ENCODE data around the gene C20orf96.

Gene C20orf96

DNA sequence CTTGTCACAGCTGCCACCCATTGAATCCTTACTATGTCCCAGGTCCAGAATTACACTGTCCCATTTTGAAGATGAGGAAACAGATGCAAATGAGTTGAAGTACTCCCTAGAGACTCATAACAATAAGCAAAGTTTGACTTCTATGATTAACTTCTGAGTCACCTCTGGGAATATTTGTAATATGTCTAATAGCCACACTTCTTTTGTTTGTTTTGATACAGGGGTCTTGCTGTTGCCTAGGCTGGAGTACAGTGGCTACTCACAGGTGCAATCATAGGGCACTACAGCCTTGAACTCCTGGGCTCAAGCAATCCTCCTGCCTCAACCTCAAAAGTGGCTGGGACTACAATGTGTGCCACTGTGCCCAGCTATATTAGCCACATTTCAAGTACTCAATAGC is 23.4 kb upstream of the C20orf96 start:
- intact Hi-C loops (cut with DNase I) = no loop called here
- DNase-seq = no peak

DNA sequence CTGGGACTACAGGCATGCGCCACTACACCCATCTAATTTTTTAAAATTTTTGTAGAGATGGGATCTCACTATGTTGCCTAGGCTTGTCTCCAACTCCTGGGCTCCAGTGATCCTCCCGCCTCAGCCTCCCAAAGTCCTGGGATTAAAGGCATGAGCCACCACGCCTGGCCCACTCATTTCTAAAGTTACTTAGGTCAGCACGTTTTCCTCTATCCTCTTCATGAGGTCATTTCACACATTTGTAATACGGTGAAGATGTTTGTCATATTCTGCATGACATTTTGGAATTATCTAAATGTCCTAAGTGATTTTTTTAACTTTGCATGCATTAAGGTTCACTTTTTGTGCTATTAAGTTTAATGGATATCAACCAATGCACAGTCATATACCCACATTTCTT is 22.9 kb upstream of the C20orf96 start:
- DNase-seq = no peak
- intact Hi-C loops (cut with DNase I) = no loop called here

- DNase-seq = no peak
- intact Hi-C loops (cut with DNase I) = no loop called here
Measured at GRCh38 chr20:312866-313265, 22.3 kb upstream of the C20orf96 start.

- intact Hi-C loops (cut with DNase I) = no loop called here
Measured at GRCh38 chr20:312067-312466, 21.5 kb upstream of the C20orf96 start.

GRCh38 chr20:311609-312008 is 21.1 kb upstream of the C20orf96 start:
- intact Hi-C loops (cut with DNase I) = no loop called here
- no peak for DNase-seq

More at GRCh38 chr20:312067-312466, 21.5 kb upstream of the C20orf96 start:
- DNase-seq = no peak

DNA sequence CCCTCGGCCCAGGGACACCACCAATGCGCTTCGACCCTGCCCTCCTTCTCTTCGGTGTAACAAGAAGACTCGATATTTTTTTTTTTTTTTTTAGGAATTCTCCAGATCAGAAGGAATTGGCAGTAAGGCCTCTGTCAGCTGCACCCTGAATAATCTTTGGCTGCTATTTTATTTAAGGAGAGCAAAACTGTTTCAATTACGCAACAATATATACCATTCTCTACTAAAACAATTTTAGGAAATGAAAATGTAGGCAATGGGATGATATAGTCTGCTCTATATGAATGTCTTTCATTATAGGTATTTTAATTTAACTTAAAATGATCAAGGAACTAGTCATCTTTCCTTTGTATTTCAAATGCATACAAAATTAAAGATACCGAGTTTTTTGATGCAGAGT is 20.1 kb upstream of the C20orf96 start:
- no peak for DNase-seq
- intact Hi-C loops (cut with DNase I) = no loop called here

- DNase-seq = peak; percentile 99 to 100 (median 100)
Measured at GRCh38 chr20:309841-310644, 19.5 kb upstream of the C20orf96 start.

GRCh38 chr20:309306-309840 is 18.8 kb upstream of the C20orf96 start:
- intact Hi-C loops (cut with DNase I) = no loop called here
- peak in 9 of 42 donors; percentile 18 to 62 (median 43) for DNase-seq

More at GRCh38 chr20:309841-310644, 19.5 kb upstream of the C20orf96 start:
- intact Hi-C loops (cut with DNase I) = no loop called here

DNA sequence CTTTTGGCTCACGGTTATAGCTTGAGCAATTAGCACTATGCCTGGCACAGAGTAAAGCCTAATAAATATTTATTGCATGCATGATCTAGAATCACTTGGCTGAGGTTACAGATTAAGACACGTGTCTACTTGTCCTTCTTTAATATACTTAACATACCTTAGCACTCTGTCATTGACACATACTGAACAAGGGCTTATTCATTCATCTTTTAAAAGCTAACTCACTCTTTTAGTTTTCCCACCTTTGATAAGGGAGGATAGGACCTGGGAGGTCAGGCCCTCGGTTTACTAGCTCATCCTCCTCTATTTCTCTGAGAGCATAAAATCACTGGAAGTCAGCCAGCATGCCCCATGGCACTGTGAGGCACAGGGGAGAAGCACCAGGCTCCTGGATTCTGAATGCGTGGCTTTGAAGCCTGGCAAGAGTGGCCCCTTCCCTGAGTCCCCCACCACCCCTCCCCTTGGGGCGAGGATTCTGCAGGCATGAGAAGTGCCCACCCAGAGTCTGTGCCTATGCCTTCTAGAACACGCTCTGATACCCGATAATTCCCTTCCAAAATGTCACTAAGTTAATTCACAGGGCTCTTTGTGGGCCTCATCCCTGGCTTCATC is 18.0 kb upstream of the C20orf96 start:
- intact Hi-C loops (cut with DNase I) = no loop called here
- DNase-seq = no peak

- DNase-seq = no peak
- intact Hi-C loops (cut with DNase I) = no loop called here
Measured at GRCh38 chr20:305745-306144, 15.2 kb upstream of the C20orf96 start.

- intact Hi-C loops (cut with DNase I) = no loop called here
- no peak for DNase-seq
Measured at GRCh38 chr20:301886-302848, 11.6 kb upstream of the C20orf96 start.

DNA sequence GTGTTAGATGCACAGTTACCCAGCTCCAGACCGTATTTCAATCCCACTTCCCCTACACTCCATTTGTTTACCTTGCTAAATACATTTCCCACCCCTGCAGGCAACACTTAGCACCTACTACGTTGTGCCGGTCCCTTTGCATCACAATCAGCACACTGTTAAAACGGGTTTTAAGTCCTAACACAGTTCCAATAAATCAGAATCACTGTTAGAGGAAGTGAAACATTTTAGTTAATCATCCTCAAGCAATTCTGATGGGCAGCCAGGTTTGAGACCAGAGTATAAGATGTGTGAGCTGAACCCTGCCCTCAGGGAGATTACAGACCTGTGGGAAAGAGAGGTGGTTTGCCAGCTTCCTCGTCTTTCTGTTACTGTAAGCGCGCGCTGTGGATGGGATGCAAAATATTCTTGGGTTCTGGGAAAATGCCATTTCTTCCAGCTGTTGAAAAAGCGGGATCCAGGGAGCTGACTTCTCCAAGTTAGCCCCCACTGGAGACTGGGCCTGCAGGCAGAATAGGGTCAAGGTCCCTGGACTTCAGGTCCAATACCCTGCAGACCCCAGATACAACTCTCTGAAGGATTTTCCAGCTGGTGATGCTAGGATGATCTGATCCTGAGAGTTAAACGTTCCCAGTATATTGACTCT is 9.9 kb upstream of the C20orf96 start:
- intact Hi-C loops (cut with DNase I) = no loop called here
- no peak for DNase-seq

- intact Hi-C loops (cut with DNase I) = no loop called here
Measured at GRCh38 chr20:298776-299391, 8.3 kb upstream of the C20orf96 start.

DNA sequence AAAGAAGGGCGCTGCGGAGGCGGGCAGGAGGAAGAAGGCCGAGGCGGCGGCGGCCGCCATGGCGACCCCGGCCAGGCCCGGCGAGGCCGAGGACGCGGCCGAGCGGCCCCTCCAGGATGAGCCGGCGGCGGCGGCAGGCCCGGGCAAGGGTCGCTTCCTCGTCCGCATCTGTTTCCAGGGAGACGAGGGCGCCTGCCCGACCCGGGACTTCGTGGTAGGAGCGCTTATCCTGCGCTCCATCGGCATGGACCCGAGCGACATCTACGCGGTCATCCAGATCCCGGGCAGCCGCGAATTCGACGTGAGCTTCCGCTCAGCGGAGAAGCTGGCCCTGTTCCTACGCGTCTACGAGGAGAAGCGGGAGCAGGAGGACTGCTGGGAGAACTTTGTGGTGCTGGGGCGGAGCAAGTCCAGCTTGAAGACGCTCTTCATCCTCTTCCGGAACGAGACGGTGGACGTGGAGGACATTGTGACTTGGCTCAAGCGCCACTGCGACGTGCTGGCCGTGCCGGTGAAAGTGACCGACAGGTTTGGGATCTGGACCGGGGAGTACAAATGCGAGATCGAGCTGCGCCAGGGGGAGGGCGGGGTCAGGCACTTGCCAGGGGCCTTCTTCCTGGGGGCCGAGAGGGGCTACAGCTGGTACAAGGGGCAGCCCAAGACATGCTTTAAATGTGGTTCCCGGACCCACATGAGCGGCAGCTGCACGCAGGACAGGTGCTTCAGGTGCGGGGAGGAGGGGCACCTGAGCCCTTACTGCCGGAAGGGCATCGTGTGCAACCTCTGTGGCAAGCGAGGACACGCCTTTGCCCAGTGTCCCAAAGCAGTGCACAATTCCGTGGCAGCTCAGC is 7.6 kb upstream of the C20orf96 start:
- intact Hi-C loops (cut with DNase I) = no loop called here
- peak; percentile 13 to 75 (median 50) for DNase-seq

More at GRCh38 chr20:298776-299391, 8.3 kb upstream of the C20orf96 start:
- DNase-seq = no peak

DNA sequence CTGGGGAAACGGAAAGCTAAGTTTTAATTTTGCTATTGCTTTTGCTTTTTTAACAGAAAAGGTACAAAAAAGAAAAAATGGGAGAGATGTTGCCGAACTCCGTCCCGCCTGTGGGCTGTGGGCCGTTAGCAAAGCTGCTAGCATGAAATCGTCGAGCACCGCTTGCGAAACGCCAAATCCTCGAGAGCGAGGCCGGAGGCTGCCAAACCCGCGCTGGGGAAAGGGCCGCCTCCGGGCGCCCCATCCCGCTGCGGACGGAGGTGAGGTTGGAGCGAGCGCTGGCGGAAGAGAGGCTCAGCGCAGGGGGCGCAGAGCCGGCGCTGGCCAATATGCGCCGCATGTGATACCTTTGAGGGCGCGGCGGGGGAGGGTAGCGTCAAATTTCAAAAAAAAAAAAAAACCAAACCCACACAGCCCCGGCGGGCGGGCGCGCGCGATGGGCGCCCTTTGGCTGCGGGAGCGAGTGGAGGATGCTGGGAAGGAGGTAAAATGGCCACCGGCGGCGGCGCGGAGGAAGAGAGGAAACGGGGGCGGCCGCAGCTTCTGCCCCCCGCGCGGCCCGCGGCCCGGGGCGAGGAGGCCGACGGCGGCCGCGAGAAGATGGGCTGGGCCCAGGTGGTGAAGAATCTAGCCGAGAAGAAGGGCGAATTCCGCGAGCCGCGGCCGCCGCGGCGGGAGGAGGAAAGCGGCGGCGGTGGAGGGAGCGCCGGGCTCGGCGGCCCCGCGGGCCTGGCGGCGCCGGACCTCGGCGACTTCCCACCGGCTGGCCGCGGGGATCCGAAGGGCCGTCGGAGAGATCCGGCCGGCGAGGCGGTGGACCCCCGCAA is 6.8 kb upstream of the C20orf96 start, which contains the start of gene ZCCHC3:
Gene ZCCHC3, plus strand, starts transcription at position 473 of the 827 bp plus-strand sequence. Its CDS starts 17 bp downstream, at position 490.
- intact Hi-C loops (cut with DNase I) = no loop called here
- DNase-seq = peak; percentile 46 to 90 (median 80)

DNA sequence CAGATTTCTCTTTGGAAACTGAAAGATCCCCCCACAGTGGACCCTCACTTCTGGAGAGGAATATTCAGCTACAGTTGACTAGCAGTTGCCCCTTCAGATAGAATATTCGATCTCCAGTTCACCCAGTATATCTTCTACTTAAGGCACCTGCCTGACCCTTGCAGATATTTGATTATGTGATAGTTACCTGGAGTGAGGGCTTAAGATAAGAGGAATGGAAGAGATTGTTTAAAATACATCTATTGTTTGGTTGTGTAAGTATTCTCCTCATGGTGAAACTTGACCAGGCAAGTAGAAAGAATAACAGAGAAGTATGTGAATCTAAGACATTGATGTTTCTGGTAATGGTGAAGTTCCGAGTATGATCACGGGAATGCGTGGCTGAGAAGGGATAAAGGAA is 5.3 kb upstream of the C20orf96 start:
- DNase-seq = no peak
- intact Hi-C loops (cut with DNase I) = no loop called here
